ENCODE measurements around the gene CCDC88C. TPM values are rescaled to one million over a fixed set of nuclear protein-coding genes. Genes with fewer than 3 reads are reported as not detected.

The CCDC88C gene
- total RNA-seq, 1 donor from 2014 or later, result 17.8 TPM

DNA sequence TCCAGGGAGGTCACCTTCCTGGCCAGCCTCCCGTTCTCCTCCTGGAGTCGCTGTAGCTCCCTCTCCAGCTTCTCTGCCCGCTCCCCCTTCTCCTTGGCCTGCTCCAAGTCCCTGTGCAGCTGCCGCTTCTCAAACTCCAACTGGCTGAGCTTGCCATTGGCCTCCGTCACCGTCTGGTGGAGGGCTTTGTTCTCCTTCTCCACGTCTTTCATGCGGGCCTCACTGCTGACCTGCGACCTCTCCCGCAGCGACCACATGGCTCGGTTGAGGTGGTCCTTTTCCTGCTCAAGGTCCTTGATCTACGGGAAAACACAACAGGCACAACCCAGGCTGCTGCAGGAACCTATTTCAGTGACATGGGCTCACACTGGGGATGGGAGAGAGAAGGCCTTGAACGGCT, 103.8 kb downstream of the CCDC88C start:
- H3F3A ChIP-seq (ENCODE audit: low read depth), result no peaks in the 10 kb centered on the region
- DNase-seq (ENCODE audit: low spot score), result no peak
- H3K4me3 ChIP-seq, result no peak overlapping the region
- H3K27ac Mint-ChIP-seq, result no peak overlapping the region
- no peaks in the 10 kb centered on the region for H4K20me1 ChIP-seq (ENCODE audit: low read depth)
- no peak overlapping the region for H3K27ac ChIP-seq
- H3K9ac ChIP-seq, result no peak overlapping the region
- no peaks in the 10 kb centered on the region for H3K79me2 ChIP-seq (ENCODE audit: low read depth)
- peaks cover 10% of the 10 kb centered on the region for H3K36me3 ChIP-seq
- TF ChIP-seq EZH2 (IDR thresholded peaks at IDR 0.05), result no peak
- TF ChIP-seq EZH2phosphoT487 (IDR thresholded peaks at IDR 0.05), result no peak
- TF ChIP-seq, protein P1, sequence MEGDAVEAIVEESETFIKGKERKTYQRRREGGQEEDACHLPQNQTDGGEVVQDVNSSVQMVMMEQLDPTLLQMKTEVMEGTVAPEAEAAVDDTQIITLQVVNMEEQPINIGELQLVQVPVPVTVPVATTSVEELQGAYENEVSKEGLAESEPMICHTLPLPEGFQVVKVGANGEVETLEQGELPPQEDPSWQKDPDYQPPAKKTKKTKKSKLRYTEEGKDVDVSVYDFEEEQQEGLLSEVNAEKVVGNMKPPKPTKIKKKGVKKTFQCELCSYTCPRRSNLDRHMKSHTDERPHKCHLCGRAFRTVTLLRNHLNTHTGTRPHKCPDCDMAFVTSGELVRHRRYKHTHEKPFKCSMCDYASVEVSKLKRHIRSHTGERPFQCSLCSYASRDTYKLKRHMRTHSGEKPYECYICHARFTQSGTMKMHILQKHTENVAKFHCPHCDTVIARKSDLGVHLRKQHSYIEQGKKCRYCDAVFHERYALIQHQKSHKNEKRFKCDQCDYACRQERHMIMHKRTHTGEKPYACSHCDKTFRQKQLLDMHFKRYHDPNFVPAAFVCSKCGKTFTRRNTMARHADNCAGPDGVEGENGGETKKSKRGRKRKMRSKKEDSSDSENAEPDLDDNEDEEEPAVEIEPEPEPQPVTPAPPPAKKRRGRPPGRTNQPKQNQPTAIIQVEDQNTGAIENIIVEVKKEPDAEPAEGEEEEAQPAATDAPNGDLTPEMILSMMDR (IDR thresholded peaks at IDR 0.05), result no peak
- no peak overlapping the region for H2AFZ ChIP-seq (replicated peaks)
- H3K4me3 Mint-ChIP-seq, result no peak overlapping the region
- peaks cover 16% of the 10 kb centered on the region for H3K9me3 Mint-ChIP-seq
- peaks cover 6% of the 10 kb centered on the region for H3K27me3 Mint-ChIP-seq (ENCODE audit: insufficient read depth, low read depth)
- no peaks in the 10 kb centered on the region for H3K27me3 ChIP-seq
- H3K4me1 ChIP-seq, result no peaks in the 10 kb centered on the region
- no peak overlapping the region for H3K4me2 ChIP-seq
- H3K36me3 Mint-ChIP-seq, result peaks cover 60% of the 10 kb centered on the region
- no peaks in the 10 kb centered on the region for H3K9me3 ChIP-seq (ENCODE audit: low read depth)
- H3K4me1 Mint-ChIP-seq, result no peaks in the 10 kb centered on the region

- Histone ChIP-seq H3K36me3 (peaks cover 10% of the 10 kb centered on the region), H3K9me3 (ENCODE audit: low read depth) (no peaks in the 10 kb centered on the region), H3F3A (ENCODE audit: low read depth) (no peaks in the 10 kb centered on the region), H3K4me3 (no peak overlapping the region), H2AFZ (replicated peaks) (no peak overlapping the region), H3K4me1 (no peaks in the 10 kb centered on the region), H3K27me3 (no peaks in the 10 kb centered on the region), H3K79me2 (ENCODE audit: low read depth) (no peaks in the 10 kb centered on the region), H3K27ac (no peak overlapping the region), H4K20me1 (ENCODE audit: low read depth) (no peaks in the 10 kb centered on the region), H3K9ac (no peak overlapping the region), H3K4me2 (no peak overlapping the region)
- Mint-ChIP-seq H3K36me3 (peaks cover 61% of the 10 kb centered on the region), H3K27me3 (ENCODE audit: insufficient read depth, low read depth) (peaks cover 6% of the 10 kb centered on the region), H3K4me1 (no peaks in the 10 kb centered on the region), H3K4me3 (no peak overlapping the region), H3K9me3 (peaks cover 16% of the 10 kb centered on the region), H3K27ac (no peak overlapping the region)
- TF ChIP-seq EZH2phosphoT487 (IDR thresholded peaks at IDR 0.05) (no peak), EZH2 (IDR thresholded peaks at IDR 0.05) (no peak)
- TF ChIP-seq, protein P1 (IDR thresholded peaks at IDR 0.05), result no peak
- no peak for DNase-seq (ENCODE audit: low spot score)
These were observed 104.3 kb downstream of the CCDC88C start for GRCh38 chr14:91313154-91313850.

- no peak overlapping the region for H3K4me3 Mint-ChIP-seq
- H3K4me2 ChIP-seq, result no peak overlapping the region
- no peaks in the 10 kb centered on the region for H3K9me3 ChIP-seq (ENCODE audit: low read depth)
- H3K79me2 ChIP-seq (ENCODE audit: low read depth), result no peaks in the 10 kb centered on the region
- H3K36me3 ChIP-seq, result peaks cover 10% of the 10 kb centered on the region
- peaks cover 14% of the 10 kb centered on the region for H3K9me3 Mint-ChIP-seq
- no peak overlapping the region for H2AFZ ChIP-seq (replicated peaks)
- no peaks in the 10 kb centered on the region for H3K27me3 ChIP-seq
- no peaks in the 10 kb centered on the region for H3K4me1 Mint-ChIP-seq
- no peak overlapping the region for H3K27ac ChIP-seq
- H3K27me3 Mint-ChIP-seq (ENCODE audit: insufficient read depth, low read depth), result peaks cover 6% of the 10 kb centered on the region
- H3K36me3 Mint-ChIP-seq, result peaks cover 61% of the 10 kb centered on the region
- DNase-seq (ENCODE audit: low spot score), result no peak
- peaks cover under 1% of the 10 kb centered on the region for H3F3A ChIP-seq (ENCODE audit: low read depth)
- TF ChIP-seq, protein P1 (IDR thresholded peaks at IDR 0.05), result no peak
- no peak for TF ChIP-seq EZH2 (IDR thresholded peaks at IDR 0.05)
- no peak for TF ChIP-seq EZH2phosphoT487 (IDR thresholded peaks at IDR 0.05)
- H3K27ac Mint-ChIP-seq, result no peak overlapping the region
- H4K20me1 ChIP-seq (ENCODE audit: low read depth), result no peaks in the 10 kb centered on the region
- H3K4me1 ChIP-seq, result peaks cover 4% of the 10 kb centered on the region
- no peak overlapping the region for H3K9ac ChIP-seq
- H3K4me3 ChIP-seq, result no peak overlapping the region
These were observed 106.3 kb downstream of the CCDC88C start for GRCh38 chr14:91311284-91311662.
